Measurements from ENCODE around the gene RAC2.
A peak's percentile ranks its signal among the peaks of the same experiment; 100 is the strongest.
"Not testable (repeated sequence)": the region's sequence is repeated elsewhere in the genome, so short reads cannot be mapped to it uniquely, and the experiment has no call there.

The RAC2 gene

DNA sequence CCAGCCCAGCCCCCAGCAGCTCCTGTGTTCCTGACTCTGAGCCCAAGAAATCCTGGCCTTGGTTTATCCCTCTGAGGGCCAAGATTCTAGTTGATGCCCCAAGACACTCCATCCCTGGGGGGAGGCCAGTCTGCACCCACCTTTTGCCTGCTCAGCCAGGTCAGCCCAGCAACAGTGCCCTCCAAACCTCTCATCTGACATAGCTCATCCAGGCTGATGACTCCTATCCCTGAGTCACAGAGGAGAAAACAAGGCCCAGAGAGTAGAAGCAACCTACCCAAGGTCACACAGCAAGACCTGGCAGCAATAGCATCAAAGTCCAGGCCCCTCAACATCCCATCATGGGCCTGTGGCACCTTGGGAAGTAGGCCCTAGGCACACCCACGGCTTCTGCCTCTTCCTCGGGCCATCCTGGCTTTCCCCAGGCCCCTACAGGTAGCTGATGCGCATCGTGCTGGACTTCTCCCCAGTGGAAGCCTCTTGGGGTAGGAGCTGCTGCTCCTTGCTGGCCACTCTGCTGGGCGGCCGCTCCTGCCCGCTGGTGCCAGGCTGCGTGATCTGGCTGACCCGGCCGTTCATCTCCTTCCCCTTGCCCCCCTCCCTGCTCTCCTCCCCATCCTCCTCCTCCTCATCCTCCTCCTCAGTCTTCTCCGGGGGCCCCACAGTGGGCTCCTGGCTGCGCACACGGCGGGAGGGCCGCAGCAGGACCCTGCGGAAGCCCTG is 37.8 kb downstream of the RAC2 start:
- no peak for DNase-seq (ENCODE audit: low read depth)

DNA sequence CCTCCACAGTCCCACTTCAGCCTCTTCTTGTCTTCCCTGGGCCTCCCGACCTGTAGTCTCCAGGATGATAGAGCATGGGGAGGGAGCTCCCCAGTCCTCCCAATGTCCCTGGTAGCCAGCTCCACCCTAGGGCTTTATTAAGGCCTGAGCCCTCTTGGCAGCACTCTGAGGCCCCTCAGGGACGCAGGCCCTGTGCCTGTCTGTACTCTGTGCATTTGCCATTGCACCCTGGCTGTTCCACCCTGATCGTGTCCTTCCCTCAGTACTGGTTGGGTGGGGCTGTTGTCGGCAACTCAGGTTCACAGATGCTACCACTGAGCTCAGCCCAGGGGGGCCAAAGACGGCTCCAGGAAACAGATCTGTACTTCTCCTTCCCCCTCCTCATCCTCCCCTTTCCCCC is 39.0 kb downstream of the RAC2 start:
- DNase-seq (ENCODE audit: low read depth) = no peak

DNA sequence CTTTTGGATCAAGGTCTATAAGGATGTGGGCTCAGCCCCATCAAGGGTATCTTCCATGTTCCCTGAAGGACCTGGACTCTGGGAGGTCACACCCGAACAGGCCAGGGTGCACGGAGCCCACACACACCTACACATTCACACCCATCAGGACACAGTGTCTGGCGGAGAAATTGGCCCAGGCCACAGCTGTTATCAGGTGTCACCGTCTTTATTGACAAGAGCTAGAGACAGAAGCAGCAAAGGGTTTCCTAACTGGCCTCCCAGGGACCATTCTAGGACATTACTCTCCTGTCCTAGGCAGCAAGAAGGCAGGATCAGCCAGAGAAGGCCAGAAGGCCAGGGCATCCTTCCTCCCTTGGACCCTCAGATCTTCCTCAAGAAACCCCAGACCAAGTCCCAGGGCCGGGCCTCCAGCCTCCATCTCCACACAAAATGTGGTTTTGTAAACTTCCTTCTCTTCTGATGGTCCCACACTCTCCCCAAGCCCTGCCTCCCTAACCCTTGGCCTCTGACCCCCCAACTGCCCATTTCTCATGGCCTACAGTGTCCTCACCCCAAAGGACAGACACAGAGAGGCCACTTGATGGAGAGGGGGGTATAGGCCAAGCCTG is 39.9 kb downstream of the RAC2 start:
- DNase-seq (ENCODE audit: low read depth) = no peak

DNA sequence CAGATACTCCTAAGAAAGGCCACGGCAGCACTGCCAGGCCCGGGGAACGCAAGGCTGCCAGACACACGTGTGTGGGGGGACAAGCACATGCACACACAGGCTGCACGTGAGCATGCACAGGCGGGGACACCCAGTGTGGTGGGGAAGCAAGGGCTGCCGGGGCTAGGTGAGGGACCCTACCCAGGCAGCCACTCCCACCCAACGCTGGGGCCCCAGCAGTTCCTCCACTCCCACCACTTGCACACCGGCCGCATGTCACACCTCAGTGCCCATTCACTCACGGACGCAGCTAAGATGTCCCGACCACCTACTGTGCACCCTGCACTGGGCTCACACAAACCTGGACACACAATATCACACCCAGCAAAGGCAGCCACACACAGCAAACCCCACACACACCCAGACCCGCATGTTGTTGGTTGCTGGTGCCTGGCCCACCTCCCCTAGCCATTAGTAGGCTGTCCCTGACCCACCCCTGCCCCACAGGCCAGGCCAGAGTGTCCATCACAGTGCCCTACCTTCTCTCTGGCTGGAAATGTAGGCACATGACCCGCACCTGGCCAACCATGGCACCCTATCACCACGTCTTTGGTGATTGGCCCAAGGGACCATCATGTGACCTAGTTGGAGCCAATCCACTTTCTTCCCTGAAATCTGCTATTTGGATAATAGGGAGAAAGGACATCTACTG is 40.6 kb downstream of the RAC2 start:
- no peak for DNase-seq (ENCODE audit: low read depth)

DNA sequence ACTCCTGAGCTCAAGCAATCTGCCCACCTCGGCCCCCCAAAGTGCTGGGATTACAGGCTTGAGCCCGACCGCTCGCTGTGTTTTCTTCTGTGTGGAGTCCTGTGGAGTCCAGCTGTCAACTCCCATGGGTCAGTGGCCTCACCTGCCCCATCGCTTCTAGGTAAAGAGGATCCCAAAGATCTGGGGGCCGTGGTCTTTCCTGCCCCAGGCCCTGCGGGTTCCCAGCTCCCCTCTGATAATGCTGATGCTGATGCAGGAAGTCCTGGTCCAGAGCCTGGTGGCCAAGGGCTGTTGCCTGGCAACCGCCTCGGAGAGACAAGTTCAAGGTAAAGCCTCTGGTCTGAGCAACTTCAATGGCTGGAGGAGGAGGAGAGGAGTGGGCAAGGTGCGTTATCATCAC is 41.4 kb downstream of the RAC2 start:
- DNase-seq (ENCODE audit: low read depth) = no peak

DNA sequence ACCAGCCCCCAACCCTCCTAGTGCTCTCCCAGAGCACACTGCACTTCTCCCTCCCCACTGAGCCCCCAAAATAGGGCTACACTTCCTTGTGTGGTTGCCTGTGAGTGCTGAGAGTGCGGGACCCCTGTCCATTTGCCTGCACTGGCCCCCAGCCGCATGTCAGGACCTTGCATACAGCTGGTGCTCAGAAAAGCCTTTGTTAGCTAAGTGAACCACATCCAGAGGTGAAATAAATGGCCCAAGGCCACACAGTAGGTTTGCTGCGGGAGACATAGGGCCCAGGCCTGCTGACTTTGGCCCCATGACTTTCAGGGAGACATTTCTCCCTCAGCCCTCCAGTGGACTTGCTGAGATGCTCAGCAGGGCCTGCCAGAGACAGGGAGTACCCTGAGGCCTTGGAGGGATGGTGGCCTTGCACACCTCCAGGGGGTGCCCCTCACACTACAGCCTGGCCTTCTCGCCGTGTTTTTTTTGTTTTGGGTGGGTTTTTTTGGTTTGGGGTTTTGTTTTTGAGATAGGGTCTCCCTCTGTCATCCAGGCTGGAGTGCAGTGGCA is 42.0 kb downstream of the RAC2 start:
- DNase-seq (ENCODE audit: low read depth) = no peak

- not testable (repeated sequence) for DNase-seq (ENCODE audit: low read depth)
Observed at GRCh38 chr22:37201443-37201820, 42.6 kb downstream of the RAC2 start.

DNA sequence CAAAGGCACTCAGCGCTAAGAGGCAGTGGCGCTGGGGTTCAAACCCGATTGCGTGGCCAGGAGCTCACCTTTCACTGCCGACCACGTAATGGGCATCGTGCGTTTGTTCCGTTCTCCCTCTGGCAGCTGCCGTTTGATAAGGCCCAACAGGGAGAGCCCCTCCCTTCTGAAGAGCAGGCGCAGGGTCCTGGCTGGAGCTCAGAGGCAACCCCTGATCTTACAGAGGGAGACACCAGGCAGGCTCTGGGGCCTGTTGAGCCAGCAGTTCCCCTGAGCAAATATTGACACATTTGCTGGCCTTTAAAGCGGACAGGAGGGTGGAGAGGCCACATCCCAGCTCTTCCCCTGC is 44.3 kb downstream of the RAC2 start:
- no peak for DNase-seq (ENCODE audit: low read depth)

DNA sequence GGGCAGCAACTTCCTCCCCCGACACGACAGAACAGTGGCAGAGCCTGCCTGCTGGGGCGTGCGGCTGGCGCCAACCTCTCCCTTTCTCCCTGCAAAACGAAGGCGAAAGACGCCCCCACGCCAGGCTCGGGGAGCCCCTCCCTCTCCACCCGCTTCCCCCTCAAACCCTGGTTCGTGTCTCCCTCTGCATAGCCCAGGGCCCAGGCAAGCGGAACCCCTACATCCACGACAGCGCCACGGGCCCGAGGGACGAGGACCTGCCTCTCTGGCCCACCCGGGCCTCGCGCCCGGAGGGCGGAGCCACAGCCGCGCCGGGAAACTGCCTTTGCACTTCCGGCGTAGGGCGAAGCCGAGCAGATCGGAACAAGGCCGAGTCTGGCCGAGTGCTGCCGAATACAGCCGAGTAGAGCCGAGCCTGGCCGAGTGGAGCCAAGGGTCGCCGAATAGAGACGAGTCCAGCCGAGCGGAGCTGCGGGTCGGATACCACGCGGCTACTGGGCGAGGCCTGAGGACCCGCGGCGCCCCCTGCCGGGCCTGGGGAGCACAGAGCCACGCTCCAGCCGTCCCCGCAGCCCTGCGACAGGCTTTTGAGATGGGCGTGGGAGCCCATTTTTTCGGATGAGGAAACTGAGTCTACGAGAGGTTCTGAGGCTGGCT is 44.8 kb downstream of the RAC2 start:
- peak; percentile 85 for DNase-seq (ENCODE audit: low read depth)

DNA sequence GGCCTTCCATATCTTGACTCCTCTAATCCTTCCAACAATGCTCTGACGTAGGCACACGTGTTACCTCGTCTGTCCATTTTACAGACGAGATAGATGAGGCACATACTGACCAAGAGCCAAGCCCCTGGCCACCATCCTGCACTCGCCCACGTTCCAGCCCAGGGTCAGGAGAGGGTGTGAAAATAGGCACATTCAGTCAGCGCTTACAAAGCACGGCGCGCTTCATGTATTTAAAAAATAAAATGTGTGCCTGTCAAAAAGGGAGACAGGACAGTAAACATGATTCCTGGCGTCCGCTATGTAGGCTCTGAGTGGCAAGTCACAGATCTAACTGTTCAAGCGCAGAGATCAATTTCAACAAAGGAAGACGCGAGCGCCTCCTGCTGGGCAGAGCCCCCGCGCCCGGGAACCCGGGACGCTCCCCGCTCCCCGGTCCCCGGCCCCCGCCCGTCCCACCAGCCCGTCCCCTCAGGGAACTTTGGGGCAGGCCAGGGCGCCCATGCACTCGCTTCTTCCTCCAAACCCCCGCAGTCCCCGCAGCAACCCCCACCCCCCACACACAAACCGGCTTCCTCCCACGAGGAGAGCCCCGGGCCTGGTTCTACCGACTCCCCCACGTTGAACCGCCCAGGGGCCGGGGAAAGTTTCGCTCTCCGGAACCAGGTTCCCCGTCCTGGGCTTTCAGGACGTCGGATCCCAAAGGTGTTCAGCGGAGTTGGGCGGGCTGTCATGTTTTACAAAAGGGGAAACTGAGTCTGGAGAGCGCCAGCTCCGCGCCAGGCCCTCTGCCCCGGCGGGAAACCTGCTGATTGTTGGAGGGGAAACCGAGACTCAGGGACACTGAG is 45.6 kb downstream of the RAC2 start:
- no peak for DNase-seq (ENCODE audit: low read depth)

- DNase-seq (ENCODE audit: low read depth) = no peak
Observed at GRCh38 chr22:37197451-37198257, 46.4 kb downstream of the RAC2 start.

DNA sequence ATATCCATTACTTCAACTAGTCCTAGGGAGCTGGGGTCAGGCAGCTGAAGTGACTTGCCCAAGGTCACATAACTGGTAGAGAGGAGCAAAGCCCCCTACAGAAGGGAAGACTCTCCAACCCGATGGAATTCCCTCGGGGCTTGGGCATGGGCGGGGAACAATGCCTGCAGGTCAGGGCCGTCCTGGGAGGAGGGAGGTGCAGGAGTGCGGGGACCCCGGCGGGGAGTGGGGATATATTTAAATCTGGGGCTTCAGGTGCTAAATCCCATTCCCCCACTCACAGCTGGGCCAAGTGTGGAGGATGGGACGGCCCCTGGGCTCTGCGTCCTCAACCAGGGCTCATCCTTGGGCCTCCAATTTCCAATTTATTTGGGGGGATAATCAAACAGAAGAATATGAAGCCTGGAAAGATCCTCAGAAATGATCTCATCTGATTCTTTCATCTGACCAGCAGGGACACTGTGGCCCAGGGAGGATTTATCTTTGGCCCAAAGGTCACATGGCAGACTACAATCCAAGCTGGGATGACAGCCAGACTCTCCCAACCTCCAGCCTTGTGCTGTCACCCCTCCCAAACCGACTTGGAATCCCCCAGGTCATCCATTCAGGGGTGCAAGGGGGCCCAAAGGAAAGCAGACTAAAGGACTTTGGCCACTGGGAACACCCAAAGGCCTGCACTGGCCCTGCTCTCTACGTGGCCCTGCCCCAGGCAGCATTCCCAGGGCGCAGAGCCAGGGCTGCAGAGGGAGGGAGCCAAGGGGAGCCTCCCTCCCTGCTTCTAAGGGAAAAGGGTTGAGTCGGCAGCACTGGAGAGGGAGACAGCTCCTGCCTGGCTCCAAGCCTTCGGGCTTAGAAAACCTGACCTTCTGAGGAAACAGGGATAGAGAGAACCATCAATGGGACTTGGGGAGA is 47.3 kb downstream of the RAC2 start:
- no peak for DNase-seq (ENCODE audit: low read depth)

DNA sequence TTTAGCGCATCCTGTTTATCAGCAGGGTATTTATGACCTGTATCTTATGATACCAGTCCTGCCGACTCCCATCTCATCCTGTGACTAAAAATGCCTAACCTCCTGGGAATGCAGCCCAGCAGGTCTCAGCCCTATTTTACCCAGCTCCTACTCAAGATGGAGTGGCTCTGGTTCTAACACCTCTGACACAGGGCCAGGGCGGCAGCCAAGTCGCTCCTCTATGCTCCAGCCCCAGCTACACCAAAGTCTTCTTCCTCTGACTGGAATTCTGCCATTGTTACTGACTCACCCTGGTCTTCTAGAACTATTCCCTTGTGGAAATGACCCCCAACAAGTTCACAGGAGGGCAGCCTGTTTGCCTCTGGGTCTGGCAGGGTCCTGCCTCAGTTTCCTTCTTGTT is 48.1 kb downstream of the RAC2 start:
- no peak for DNase-seq (ENCODE audit: low read depth)

DNA sequence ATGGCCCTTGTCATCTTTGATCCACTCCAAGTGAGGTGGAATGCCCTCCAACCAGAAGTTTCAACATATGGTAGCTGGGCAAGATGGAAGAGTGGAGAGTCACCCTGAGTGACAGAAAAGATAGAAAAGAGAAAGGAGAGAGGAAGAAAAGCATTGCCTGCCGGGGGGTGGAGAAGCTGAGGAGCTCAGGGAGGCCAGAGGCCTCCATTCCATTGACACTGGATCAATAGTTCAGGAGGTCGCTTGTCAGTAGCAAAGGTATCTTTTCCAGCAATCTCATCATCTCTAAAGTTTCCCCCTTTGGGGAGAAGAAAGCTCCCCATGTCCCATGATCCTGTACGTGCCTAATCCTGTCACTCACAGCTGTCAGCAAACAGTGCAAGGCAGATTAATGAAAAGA is 49.3 kb downstream of the RAC2 start:
- no peak for DNase-seq (ENCODE audit: low read depth)

- DNase-seq (ENCODE audit: low read depth) = no peak
Observed at GRCh38 chr22:37193629-37194191, 50.4 kb downstream of the RAC2 start.

DNA sequence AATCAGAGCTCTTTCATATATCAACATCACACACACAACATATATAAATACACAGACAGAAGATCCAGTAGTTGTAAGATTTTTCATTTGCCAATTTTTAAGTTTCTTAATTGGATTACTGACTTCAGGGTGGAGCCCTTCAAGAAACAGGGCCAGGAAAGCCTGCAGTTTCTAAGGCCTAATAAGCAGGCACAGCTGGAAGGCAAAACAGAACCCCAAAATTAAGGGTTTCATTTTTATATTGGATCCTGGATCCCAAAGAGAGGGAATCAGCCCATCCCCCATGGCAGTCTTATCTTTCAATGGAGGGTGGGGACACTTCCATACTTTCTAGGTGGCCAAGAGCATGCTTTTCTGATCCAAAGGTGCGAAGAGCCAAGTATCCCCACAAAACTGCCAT is 51.3 kb downstream of the RAC2 start:
- DNase-seq (ENCODE audit: low read depth) = no peak

GRCh38 chr22:37192204-37192603 is 51.9 kb downstream of the RAC2 start:
- no peak for DNase-seq (ENCODE audit: low read depth)

GRCh38 chr22:37190262-37190780 is 53.7 kb downstream of the RAC2 start:
- no peak for DNase-seq (ENCODE audit: low read depth)

DNA sequence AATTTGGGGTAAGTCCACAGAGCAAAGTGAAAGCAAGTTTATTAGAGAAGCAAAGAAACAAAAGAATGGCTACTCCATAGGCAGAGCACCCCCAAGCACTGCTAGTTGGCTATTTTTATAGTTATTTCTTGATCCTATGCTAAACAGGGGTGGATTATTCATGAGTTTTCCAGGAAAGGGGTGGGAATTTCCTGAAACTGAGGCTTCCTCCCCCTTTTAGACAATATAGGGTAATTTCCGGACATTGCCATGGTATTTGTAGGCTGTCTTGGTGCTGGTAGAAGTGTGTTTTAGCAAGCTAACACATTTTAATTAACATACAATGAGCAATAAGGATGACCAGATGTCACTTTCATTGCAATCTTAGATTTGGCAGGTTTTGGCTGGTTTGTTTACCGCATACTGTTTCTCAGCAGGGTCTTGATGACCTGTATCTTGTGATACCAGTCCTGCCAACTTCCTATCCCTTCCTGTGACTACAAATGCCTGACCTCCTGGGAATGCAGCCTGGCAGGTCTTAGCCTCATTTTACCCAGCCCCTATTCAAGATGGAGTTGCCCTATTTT is 55.1 kb downstream of the RAC2 start:
- DNase-seq (ENCODE audit: low read depth) = no peak
